ENCODE data around the gene ICA1L. TPM values are rescaled to one million over a fixed set of nuclear protein-coding genes. Genes with fewer than 3 reads are reported as not detected.

The ICA1L gene
- total and polyA plus RNA-seq, 12 donors, result 7.2 to 17.5 (median 8.4) TPM

- 91 to 100% (median 97%) methylated on average over 5 of the region's 5 CpGs for WGBS, 4 donors
- H3K27ac ChIP-seq, result no peak overlapping the region
- TF ChIP-seq POLR2A (IDR thresholded peaks at IDR 0.05) (no peak), CTCF (IDR thresholded peaks at IDR 0.05) (no peak)
- peaks cover 0 to 7% of the 10 kb centered on the region in 2 donors for H3K4me1 ChIP-seq (replicated peaks in 1 of 2)
- H3K4me3 ChIP-seq, result no peak overlapping the region
- no peaks in the 10 kb centered on the region for H3K27me3 ChIP-seq
- intact Hi-C loops (cut with DNase I), result no loop called here
- H3K9me3 ChIP-seq (replicated peaks in 1 of 3), result peaks cover 0 to 6% (median 0%) of the 10 kb centered on the region in 3 donors
- no peaks in the 10 kb centered on the region for H3K36me3 ChIP-seq (replicated peaks in 1 of 2)
- DNase-seq, result no peak
These were observed 147.8 kb downstream of the ICA1L start for GRCh38 chr2:202723746-202724145.

Other genes starting within 250 kb of the ICA1L start
- 10 to 100 TPM; 10.5 to 48.2 (median 21.8) TPM for gene FAM117B, start 236.8 kb downstream of the ICA1L start, total RNA-seq
- 10 to 100 TPM in 1 of 3 donors, 1 to 10 TPM in 2; 4.7 to 10.1 (median 6.4) TPM for gene FAM117B, start 236.8 kb downstream of the ICA1L start, polyA plus RNA-seq
- 10 to 100 TPM; 12.4 to 54.1 (median 41.6) TPM for gene WDR12, start 39.9 kb upstream of the ICA1L start, total RNA-seq
- 10 to 100 TPM; 23.8 to 68.7 (median 33.5) TPM for gene WDR12, start 39.9 kb upstream of the ICA1L start, polyA plus RNA-seq
- 10 to 100 TPM in 6 of 9 donors, 1 to 10 TPM in 3; 6.7 to 27.9 (median 11.5) TPM for gene CARF, start 40.5 kb upstream of the ICA1L start, total RNA-seq
- 1 to 10 TPM; 1.9 to 9.3 (median 2.2) TPM for gene CARF, start 40.5 kb upstream of the ICA1L start, polyA plus RNA-seq
- 10 to 100 TPM; 18.6 to 55.3 (median 31.3) TPM for gene NBEAL1, start 143.1 kb upstream of the ICA1L start, total RNA-seq
- gene NBEAL1, start 143.1 kb upstream of the ICA1L start, polyA plus RNA-seq, result 1 to 10 TPM; 5.0 to 7.3 (median 7.3) TPM

All from adrenal gland (tissue), 12 donors.